Measurements from ENCODE around the gene GABRR1.
A peak's percentile ranks its signal among the peaks of the same experiment; 100 is the strongest.

GABRR1 gene

DNA sequence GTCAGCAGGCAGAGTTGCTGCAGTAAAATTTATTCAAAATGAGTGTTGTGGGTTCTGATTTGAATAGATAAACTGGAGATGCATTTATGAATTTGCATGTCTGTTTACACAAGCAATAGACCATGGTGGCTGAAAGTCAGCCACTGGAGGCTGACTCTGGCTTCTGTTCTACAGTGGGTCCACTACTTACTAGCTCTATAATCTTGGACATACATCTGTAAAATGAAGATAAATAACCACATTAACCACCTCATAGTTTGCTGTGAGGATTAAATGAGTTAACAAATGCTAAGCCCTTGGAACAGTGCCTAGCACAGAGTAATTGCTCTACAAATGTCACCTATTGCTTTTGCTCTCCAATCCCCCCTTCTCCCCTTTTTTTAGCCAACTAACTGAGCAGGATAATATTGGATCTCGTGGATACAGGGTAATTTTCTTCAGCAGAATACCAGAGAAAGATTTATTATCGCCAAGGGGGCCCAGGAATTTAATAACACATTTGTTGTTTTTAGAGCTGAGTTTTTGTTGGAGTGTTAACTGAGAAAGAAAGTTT is 72.7 kb downstream of the GABRR1 start:
- DNase-seq (ENCODE audit: low read depth) = no peak
- H3K4me3 ChIP-seq (ENCODE audit: control insufficient read depth, low read depth, low read length) = no peak overlapping the region
- TF ChIP-seq, protein P1, sequence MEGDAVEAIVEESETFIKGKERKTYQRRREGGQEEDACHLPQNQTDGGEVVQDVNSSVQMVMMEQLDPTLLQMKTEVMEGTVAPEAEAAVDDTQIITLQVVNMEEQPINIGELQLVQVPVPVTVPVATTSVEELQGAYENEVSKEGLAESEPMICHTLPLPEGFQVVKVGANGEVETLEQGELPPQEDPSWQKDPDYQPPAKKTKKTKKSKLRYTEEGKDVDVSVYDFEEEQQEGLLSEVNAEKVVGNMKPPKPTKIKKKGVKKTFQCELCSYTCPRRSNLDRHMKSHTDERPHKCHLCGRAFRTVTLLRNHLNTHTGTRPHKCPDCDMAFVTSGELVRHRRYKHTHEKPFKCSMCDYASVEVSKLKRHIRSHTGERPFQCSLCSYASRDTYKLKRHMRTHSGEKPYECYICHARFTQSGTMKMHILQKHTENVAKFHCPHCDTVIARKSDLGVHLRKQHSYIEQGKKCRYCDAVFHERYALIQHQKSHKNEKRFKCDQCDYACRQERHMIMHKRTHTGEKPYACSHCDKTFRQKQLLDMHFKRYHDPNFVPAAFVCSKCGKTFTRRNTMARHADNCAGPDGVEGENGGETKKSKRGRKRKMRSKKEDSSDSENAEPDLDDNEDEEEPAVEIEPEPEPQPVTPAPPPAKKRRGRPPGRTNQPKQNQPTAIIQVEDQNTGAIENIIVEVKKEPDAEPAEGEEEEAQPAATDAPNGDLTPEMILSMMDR (conservative IDR thresholded peaks at IDR 0.05; ENCODE audit: control insufficient read depth, insufficient read depth, low read depth, low read length) = no peak

DNA sequence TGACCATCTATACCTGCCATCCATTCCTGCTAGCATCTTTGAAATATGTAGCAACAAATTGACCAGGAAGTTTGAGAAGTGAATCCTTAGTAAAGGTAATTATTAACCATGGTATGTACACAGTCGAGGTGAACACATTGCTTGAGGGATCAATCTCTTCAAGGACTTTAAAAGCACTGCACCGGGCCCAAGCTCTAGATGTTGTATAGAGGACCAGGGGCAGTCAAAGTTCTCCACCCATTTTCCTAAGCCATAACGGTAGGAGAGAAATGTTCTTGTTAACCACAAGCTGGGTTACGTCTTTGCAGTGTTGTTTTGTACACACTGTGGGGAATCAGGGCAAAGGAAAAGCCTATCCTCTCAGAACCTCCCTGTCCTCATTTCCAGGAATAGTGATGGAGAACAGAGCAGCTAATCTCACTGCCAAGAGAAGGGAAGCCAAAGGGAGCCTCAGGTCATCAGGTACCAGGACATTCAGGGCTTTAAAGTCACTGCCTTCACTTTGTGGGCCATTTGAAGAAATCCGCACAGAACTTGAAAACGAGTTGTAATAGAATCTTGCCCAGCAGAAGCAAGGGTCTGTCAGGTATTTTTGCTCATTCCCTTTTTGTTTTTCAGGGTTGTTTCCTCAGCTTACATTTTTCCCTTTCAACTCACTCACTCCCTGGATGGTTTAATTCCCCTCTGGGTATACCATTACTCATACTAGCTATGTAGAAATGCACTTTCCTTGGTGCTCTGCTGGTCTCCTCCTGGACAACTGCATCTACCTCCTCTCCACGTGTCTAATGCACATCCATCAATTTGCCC is 76.6 kb downstream of the GABRR1 start:
- no peak overlapping the region for H3K4me3 ChIP-seq (ENCODE audit: control insufficient read depth, low read depth, low read length)
- TF ChIP-seq, protein P1 (conservative IDR thresholded peaks at IDR 0.05; ENCODE audit: control insufficient read depth, insufficient read depth, low read depth, low read length) = no peak
- DNase-seq (ENCODE audit: low read depth) = peak; percentile 29

DNA sequence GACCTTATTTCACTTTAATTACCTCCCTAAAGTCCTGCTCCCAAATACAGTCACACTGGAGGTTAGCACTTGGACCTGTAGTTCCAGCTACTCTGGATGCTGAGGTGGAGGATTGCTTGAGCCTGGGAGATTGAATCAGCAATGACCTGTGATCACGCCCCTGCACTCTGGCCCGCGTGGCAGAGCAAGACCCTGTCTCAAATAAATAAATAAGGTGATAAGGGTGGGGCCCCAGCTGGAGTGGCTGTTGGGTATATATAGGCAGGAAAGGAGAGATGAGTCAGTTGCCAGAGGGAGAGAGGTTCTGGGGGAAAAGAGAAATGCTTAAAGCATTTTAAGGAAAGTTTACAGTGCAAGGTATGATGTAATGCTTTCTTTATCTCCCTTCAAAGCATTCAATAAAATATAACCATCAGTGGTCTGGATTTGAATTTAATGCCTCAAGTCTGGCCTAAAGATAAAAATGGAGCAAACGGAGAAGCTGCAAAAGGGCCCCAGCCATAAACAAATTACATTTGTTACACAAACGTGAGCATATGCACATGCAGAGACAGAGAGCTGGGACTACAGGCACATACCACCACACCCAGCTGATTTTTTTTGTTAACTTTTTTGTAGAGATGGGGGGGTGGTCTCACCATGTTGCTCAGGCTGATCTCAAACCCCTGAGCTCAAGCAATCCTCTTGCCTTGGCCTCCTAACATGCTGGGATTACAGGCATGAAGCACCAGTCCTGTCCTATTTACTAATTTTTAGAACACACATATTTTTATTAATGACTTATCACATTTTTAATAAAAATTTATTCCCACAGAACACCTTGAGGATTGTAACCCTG is 77.4 kb downstream of the GABRR1 start:
- DNase-seq (ENCODE audit: low read depth) = no peak
- TF ChIP-seq, protein P1 (conservative IDR thresholded peaks at IDR 0.05; ENCODE audit: control insufficient read depth, insufficient read depth, low read depth, low read length) = no peak
- H3K4me3 ChIP-seq (ENCODE audit: control insufficient read depth, low read depth, low read length) = no peak overlapping the region

DNA sequence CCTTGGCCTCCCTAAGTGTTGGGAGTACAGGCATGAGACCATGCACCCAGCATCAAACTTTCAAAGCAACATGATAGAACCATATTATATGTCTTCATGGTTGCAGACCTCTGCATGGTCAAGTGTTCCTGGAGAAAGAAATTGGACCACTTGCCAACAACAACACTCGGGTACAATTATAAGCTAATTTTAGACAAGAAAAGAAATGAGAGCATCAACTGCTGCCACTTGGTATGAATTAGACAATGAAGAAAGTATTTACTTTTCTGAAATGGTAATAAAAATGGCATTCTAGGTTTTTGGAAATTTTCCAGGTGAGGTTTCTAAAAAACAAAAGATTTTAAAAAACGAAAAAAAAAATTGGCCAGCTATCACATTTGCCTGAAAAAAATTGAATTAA is 79.0 kb downstream of the GABRR1 start:
- TF ChIP-seq, protein P1 (conservative IDR thresholded peaks at IDR 0.05; ENCODE audit: control insufficient read depth, insufficient read depth, low read depth, low read length) = no peak
- no peak for DNase-seq (ENCODE audit: low read depth)
- H3K4me3 ChIP-seq (ENCODE audit: control insufficient read depth, low read depth, low read length) = no peak overlapping the region

DNA sequence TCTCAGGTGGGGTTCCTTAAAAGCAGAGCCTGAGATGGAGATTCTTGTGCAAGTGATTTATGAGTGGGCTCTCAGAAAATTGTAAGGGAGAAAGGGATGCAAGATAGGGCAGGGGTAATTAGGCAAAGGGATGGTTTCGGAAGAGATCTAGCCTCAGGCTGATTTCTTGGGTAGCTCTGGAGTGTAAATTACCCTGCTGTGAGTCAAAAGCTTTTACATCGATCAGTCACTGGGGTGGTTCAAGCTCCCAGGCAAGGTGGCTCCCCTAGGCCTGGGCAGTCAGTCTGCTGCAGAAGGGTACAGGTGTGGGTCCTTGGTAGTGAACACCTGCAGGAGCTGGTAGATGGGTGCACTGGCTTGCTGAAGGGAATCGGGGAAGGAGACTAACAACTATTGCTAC is 82.4 kb downstream of the GABRR1 start:
- TF ChIP-seq, protein P1 (conservative IDR thresholded peaks at IDR 0.05; ENCODE audit: control insufficient read depth, insufficient read depth, low read depth, low read length) = no peak
- no peak overlapping the region for H3K4me3 ChIP-seq (ENCODE audit: control insufficient read depth, low read depth, low read length)
- DNase-seq (ENCODE audit: low read depth) = no peak

- DNase-seq (ENCODE audit: low read depth) = no peak
- no peak overlapping the region for H3K4me3 ChIP-seq (ENCODE audit: control insufficient read depth, low read depth, low read length)
- TF ChIP-seq, protein P1 (conservative IDR thresholded peaks at IDR 0.05; ENCODE audit: control insufficient read depth, insufficient read depth, low read depth, low read length) = no peak
Measured at GRCh38 chr6:89133981-89134380, 83.2 kb downstream of the GABRR1 start.

Measured in fibroblast of mammary gland (primary cell).